GM19043 (cell line): ENCODE data around the gene SERPINB11.
"Not testable (repeated sequence)": the region's sequence is repeated elsewhere in the genome, so short reads cannot be mapped to it uniquely, and the experiment has no call there.

Source experiments
- ATAC-seq: cut with Tn5 transposase; IDR thresholded peaks from one replicate; pipeline ENCODE4 v1.9.1; 2021; ENCODE audit warnings: low read depth; ENCODE audit not compliant: unreplicated experiment

SERPINB11 gene

GRCh38 chr18:63702660-63703059 lies at the start of gene SERPINB11:
Gene SERPINB11 (plus strand): TSS chr18:63702960. CDS start chr18:63710194, 7,234 bp downstream.
- no peak for ATAC-seq

GRCh38 chr18:63658920-63659319 lies 43.8 kb upstream of the SERPINB11 start:
- ATAC-seq = not testable (repeated sequence)

GRCh38 chr18:63661750-63662149 lies 41.0 kb upstream of the SERPINB11 start, which contains the start of gene SERPINB3:
Gene SERPINB3 (minus strand): TSS chr18:63661893. CDS start chr18:63661216, 677 bp downstream.
- not testable (repeated sequence) for ATAC-seq

- ATAC-seq = no peak
These were observed 38.2 kb upstream of the SERPINB11 start for GRCh38 chr18:63664571-63664970.

- no peak for ATAC-seq
These were observed 26.0 kb upstream of the SERPINB11 start for GRCh38 chr18:63676526-63677323.

GRCh38 chr18:63677500-63678225 lies 25.1 kb upstream of the SERPINB11 start:
- ATAC-seq = no peak

- no peak for ATAC-seq
These were observed 22.7 kb upstream of the SERPINB11 start for GRCh38 chr18:63679820-63680606.

GRCh38 chr18:63681449-63682340 lies 21.1 kb upstream of the SERPINB11 start:
- ATAC-seq = no peak

GRCh38 chr18:63683152-63683551 lies 19.6 kb upstream of the SERPINB11 start:
- ATAC-seq = no peak

- no peak for ATAC-seq
These were observed 18.9 kb upstream of the SERPINB11 start for GRCh38 chr18:63683890-63684289.

GRCh38 chr18:63684718-63685117 lies 18.0 kb upstream of the SERPINB11 start:
- ATAC-seq = no peak

GRCh38 chr18:63686871-63687270 lies 15.9 kb upstream of the SERPINB11 start:
- ATAC-seq = no peak

GRCh38 chr18:63689064-63689463 lies 13.7 kb upstream of the SERPINB11 start:
- ATAC-seq = no peak

GRCh38 chr18:63697097-63697660 lies 5.6 kb upstream of the SERPINB11 start:
- no peak for ATAC-seq

- ATAC-seq = no peak
These were observed 2.3 kb upstream of the SERPINB11 start for GRCh38 chr18:63700501-63700900.

- ATAC-seq = no peak
These were observed 808 bp upstream of the SERPINB11 start for GRCh38 chr18:63701952-63702351.

GRCh38 chr18:63705401-63705800 lies 2.6 kb downstream of the SERPINB11 start:
- no peak for ATAC-seq

GRCh38 chr18:63707816-63708215 lies 5.1 kb downstream of the SERPINB11 start:
- no peak for ATAC-seq

- ATAC-seq = no peak
These were observed 5.9 kb downstream of the SERPINB11 start for GRCh38 chr18:63708650-63709049.
